SK-N-SH (cell line): ENCODE data around the gene FBXL15. TPM values are rescaled to one million over a fixed set of nuclear protein-coding genes. Genes with fewer than 3 reads are reported as not detected.

Experiments
- CTCF ChIA-PET: fragments of 300-600, 350-600 bp; formaldehyde crosslinking; extraction: SDS; loops from one replicate; lab custom pipeline; 2021; lab: Yijun Ruan, JAX
- POLR2A ChIA-PET: fragments of 350-600 bp; sonication (Branson Sonifier 250); formaldehyde crosslinking; extraction: SDS; loops from one replicate; lab custom pipeline; 2020; ENCODE audit warnings: antibody characterized with exemption, inconsistent platforms; lab: Yijun Ruan, JAX
- DNase-seq: peaks from one replicate; pipeline ENCODE4 v3.0.0; 2012
- H2AFZ ChIP-seq: fragments of 200-600 bp; sonication (generic); 2 replicates; pipeline ENCODE4 v1.8.1; 2016; ENCODE audit warnings: antibody characterized with exemption, mild to moderate bottlenecking, low read depth
- H3F3A ChIP-seq: fragments of 200-600 bp; sonication (generic); replicated peaks from 2 replicates; pipeline ENCODE3; 2016; ENCODE audit warnings: antibody characterized with exemption, mild to moderate bottlenecking; ENCODE audit not compliant: insufficient read depth
- H3K27ac ChIP-seq, 2 experiments: fragments of 200-500 bp in 1 of 2; fragments of 200-600 bp in 1 of 2; sonication (Bioruptor generic) in 1 of 2; sonication (generic), shearing (Covaris generic) in 1 of 2; 2 replicates each; pipeline versions ENCODE4 v1.5.1 to v1.6.1; 2014 to 2016; ENCODE audit warnings: low read depth in 2 of 2, inconsistent platforms in 1 of 2, low read length in 1 of 2, mild to moderate bottlenecking in 1 of 2, mixed read lengths in 1 of 2
- H3K27me3 ChIP-seq: fragments of 200-600 bp; sonication (generic), shearing (Covaris generic); 2 replicates; pipeline ENCODE4 v1.6.1; 2016; ENCODE audit warnings: mixed run types; ENCODE audit not compliant: insufficient read depth
- H3K36me3 ChIP-seq, 2 experiments: fragments of 200-500 bp in 1 of 2; fragments of 200-600 bp in 1 of 2; sonication (Bioruptor generic) in 1 of 2; sonication (generic) in 1 of 2; replicated peaks in 1 of 2; 2 replicates each; pipeline versions ENCODE3 to v1.5.1; 2014 to 2016; ENCODE audit warnings: low read length in 1 of 2, mild to moderate bottlenecking in 1 of 2; ENCODE audit not compliant: insufficient read depth in 2 of 2, control insufficient read depth in 1 of 2
- H3K4me1 ChIP-seq, 2 experiments: fragments of 200-500 bp in 1 of 2; fragments of 200-600 bp in 1 of 2; sonication (Bioruptor generic) in 1 of 2; sonication (generic), shearing (Covaris generic) in 1 of 2; 2 replicates each; pipeline versions ENCODE4 v1.5.1 to v1.6.1; 2014 to 2016; ENCODE audit warnings: low read depth in 1 of 2, low read length in 1 of 2, mixed run types in 1 of 2; ENCODE audit not compliant: insufficient read depth in 2 of 2, control insufficient read depth in 1 of 2
- H3K4me2 ChIP-seq: fragments of 200-600 bp; sonication (generic), shearing (Covaris generic); 2 replicates; pipeline ENCODE4 v1.6.1; 2017; ENCODE audit warnings: mixed run types
- H3K4me3 ChIP-seq, 2 experiments: fragments of 200-500 bp in 1 of 2; fragments of 200-600 bp in 1 of 2; sonication (Bioruptor generic) in 1 of 2; sonication (generic), shearing (Covaris generic) in 1 of 2; 2 replicates each; pipeline versions ENCODE4 v1.5.1 to v1.8.1; 2014 to 2016; ENCODE audit warnings: low read depth in 2 of 2, inconsistent platforms in 1 of 2, low read length in 1 of 2, mild to moderate bottlenecking in 1 of 2, mixed read lengths in 1 of 2, moderate library complexity in 1 of 2
- H3K79me2 ChIP-seq: fragments of 200-600 bp; sonication (generic); 2 replicates; pipeline ENCODE4 v1.8.1; 2017; ENCODE audit warnings: mild to moderate bottlenecking; ENCODE audit not compliant: insufficient read depth
- H3K9ac ChIP-seq: fragments of 200-600 bp; sonication (generic); 2 replicates; pipeline ENCODE4 v1.6.1; 2017; ENCODE audit warnings: mixed run types
- H3K9me2 ChIP-seq: fragments of 200-600 bp; sonication (generic); 2 replicates; pipeline ENCODE4 v1.6.1; 2017; ENCODE audit warnings: mixed run types
- H3K9me3 ChIP-seq: fragments of 200-600 bp; sonication (generic); 2 replicates; pipeline ENCODE4 v1.6.1; 2017; ENCODE audit warnings: mixed run types, mild to moderate bottlenecking, moderate library complexity
- H4K20me1 ChIP-seq: fragments of 200-600 bp; sonication (generic); 2 replicates; pipeline ENCODE4 v1.6.1; 2017; ENCODE audit warnings: mild to moderate bottlenecking, mixed run types; ENCODE audit not compliant: insufficient read depth
- CHD2 ChIP-seq: fragments of 150-350 bp; IDR thresholded peaks from 2 replicates; pipeline ENCODE4 v1.6.1; 2018; ENCODE audit warnings: low read length; ENCODE audit not compliant: partially characterized antibody
- CTCF ChIP-seq: fragments of 200-600 bp; sonication (generic); IDR thresholded peaks from 2 replicates; pipeline ENCODE4 v1.6.1; 2017; ENCODE audit warnings: antibody characterized with exemption, mild to moderate bottlenecking, moderate library complexity
- FOSL2 ChIP-seq: IDR thresholded peaks from 2 replicates; pipeline ENCODE4 v1.4.0; 2012; ENCODE audit warnings: low read depth, mild to moderate bottlenecking, moderate library complexity, borderline replicate concordance
- FOXJ3 ChIP-seq: sonication (generic); formaldehyde crosslinking; IDR thresholded peaks from 2 replicates; pipeline ENCODE4 v1.5.1; 2020; ENCODE audit warnings: mild to moderate bottlenecking, missing genetic modification reagents
- FOXM1 ChIP-seq: IDR thresholded peaks from 2 replicates; pipeline ENCODE4 v1.4.0; 2012; ENCODE audit warnings: low read depth, mild to moderate bottlenecking
- GABPA ChIP-seq: IDR thresholded peaks from 2 replicates; pipeline ENCODE4 v1.4.0; 2012; ENCODE audit warnings: low read depth, mild to moderate bottlenecking
- GATA2 ChIP-seq: sonication (generic); formaldehyde crosslinking; IDR thresholded peaks from 2 replicates; pipeline ENCODE4 v1.5.0; 2020; ENCODE audit warnings: mild to moderate bottlenecking, missing genetic modification reagents
- JUND ChIP-seq: IDR thresholded peaks from 2 replicates; pipeline ENCODE4 v1.4.0; 2012
- MAX ChIP-seq: IDR thresholded peaks from 2 replicates; pipeline ENCODE4 v1.4.0; 2012; ENCODE audit warnings: low read depth
- MXI1 ChIP-seq: IDR thresholded peaks from 2 replicates; pipeline ENCODE4 v1.6.1; 2012; ENCODE audit warnings: mild to moderate bottlenecking, low read depth, low read length, improper control_type of control experiment
- NFIC ChIP-seq: IDR thresholded peaks from 2 replicates; pipeline ENCODE4 v1.4.0; 2012; ENCODE audit warnings: borderline replicate concordance
- NRF1 ChIP-seq: IDR thresholded peaks from 2 replicates; pipeline ENCODE4 v1.6.1; 2012; ENCODE audit warnings: low read depth, mild to moderate bottlenecking, low read length
- POLR2AphosphoS5 ChIP-seq: IDR thresholded peaks from 2 replicates; pipeline ENCODE4 v1.6.1; 2012; ENCODE audit warnings: low read depth, low read length
- RAD21 ChIP-seq: IDR thresholded peaks from 2 replicates; pipeline ENCODE4 v1.6.1; 2012; ENCODE audit warnings: mild to moderate bottlenecking, low read length
- REST ChIP-seq: IDR thresholded peaks from 2 replicates; pipeline ENCODE4 v1.6.1; 2012; ENCODE audit warnings: mild to moderate bottlenecking, low read depth, low read length, moderate library complexity
- RFX5 ChIP-seq: IDR thresholded peaks from 2 replicates; pipeline ENCODE4 v1.6.1; 2012; ENCODE audit warnings: mild to moderate bottlenecking, improper control_type of control experiment, low read length
- RXRA ChIP-seq: IDR thresholded peaks from 2 replicates; pipeline ENCODE4 v1.4.0; 2012; ENCODE audit warnings: low read depth, mild to moderate bottlenecking, borderline replicate concordance
- SIN3A ChIP-seq: IDR thresholded peaks from 2 replicates; pipeline ENCODE4 v1.6.1; 2012; ENCODE audit warnings: low read depth, mild to moderate bottlenecking, low read length, moderate library complexity, borderline replicate concordance
- SMC3 ChIP-seq: IDR thresholded peaks from 2 replicates; pipeline ENCODE4 v1.6.1; 2012; ENCODE audit warnings: low read depth, low read length, improper control_type of control experiment
- TCF12 ChIP-seq: IDR thresholded peaks from 2 replicates; pipeline ENCODE4 v1.4.0; 2012
- TEAD4 ChIP-seq: IDR thresholded peaks from 2 replicates; pipeline ENCODE4 v1.4.0; 2012; ENCODE audit warnings: mild to moderate bottlenecking, borderline replicate concordance; ENCODE audit not compliant: insufficient read depth
- USF1 ChIP-seq: IDR thresholded peaks from 2 replicates; pipeline ENCODE4 v1.4.0; 2012; ENCODE audit warnings: low read depth, borderline replicate concordance
- YY1 ChIP-seq: IDR thresholded peaks from 2 replicates; pipeline ENCODE4 v1.4.0; 2012; ENCODE audit warnings: low read depth, mild to moderate bottlenecking
- WGBS: methylation state at CpG from one replicate; pipeline ENCODE4 v1.1.6; 2017; ENCODE audit warnings: low lambda C conversion rate; 5-methylcytosine and 5-hydroxymethylcytosine counted together
- polyA plus RNA-seq, 3 experiments: library from polyadenylated mRNA; depleted of rRNA; stranded (reverse); fragments of >200 nt; gene quantifications; 2 replicates each; pipeline ENCODE4 v1.2.3, GENCODE V29; 2012

Gene FBXL15
- polyA plus RNA-seq, 1 of the 3 experiments (the other 2 are of a cell fraction), result 17.2 TPM

- TF ChIP-seq FOXM1 (no peak), CHD2 (no peak), GABPA (no peak), SIN3A (no peak), RFX5 (no peak)
Observed at GRCh38 chr10:102398172-102399020, 22.2 kb upstream of the FBXL15 start (continued).

- Histone ChIP-seq H3K9me3 (no peaks in the 10 kb centered on the region), H3K27ac (peak overlapping the region in 1 of 2 experiments; percentile 71; a peak in 1 of 4 replicates), H2AFZ (peak overlapping the region; percentile 70), H3K9me2 (no peaks in the 10 kb centered on the region), H3F3A (no peaks in the 10 kb centered on the region), H3K4me1 (peaks cover 0 to 23% of the 10 kb centered on the region in 2 experiments; a peak in 1 of 4 replicates), H3K4me3 (peak overlapping the region; percentile 49 to 64), H3K9ac (0 out of 2 replicates have a peak overlapping the region, but pooled peaks have one; percentile 36), H3K79me2 (peaks cover 5% of the 10 kb centered on the region; the same call in 1 of the 2 replicates), H3K36me3 (no peaks in the 10 kb centered on the region), H4K20me1 (no peaks in the 10 kb centered on the region), H3K4me2 (peak overlapping the region; percentile 89), H3K27me3 (no peaks in the 10 kb centered on the region)
- WGBS, result 32% methylated on average over 9 of the region's 72 CpGs
- ChIA-PET POLR2A (interaction anchor here (0.9 to 1.5 kb wide), 5 partner anchors 14 to 173 kb away, joined by 3 to 5 read pairs (median 3); partner anchors contain the start of genes CUEDC2, ELOVL3 and FBXL15), CTCF (interaction anchor here (0.6 to 16.5 kb wide), 52 partner anchors 8 to 280 kb away, joined by 3 to 359 read pairs (median 5); partner anchors contain the start of genes ACTR1A, C10orf95, CUEDC2 and ELOVL3)
- DNase-seq, result peak; percentile 95
- TF ChIP-seq TEAD4 (no peak), MAX (peak; percentile 54; the same call in 1 of the 2 replicates), FOSL2 (no peak), NFIC (no peak), USF1 (no peak), SIN3A (peak; percentile 34; the same call in 1 of the 2 replicates), RXRA (no peak), JUND (no peak), YY1 (no peak), NRF1 (peak; percentile 40; the same call in 1 of the 2 replicates), RAD21 (peak; percentile 55), FOXM1 (no peak), CHD2 (no peak), TCF12 (no peak), POLR2AphosphoS5 (peak; percentile 32; the same call in 1 of the 2 replicates), MXI1 (peak; percentile 74; the same call in 1 of the 2 replicates), REST (no peak), GATA2 (CRISPR knock-in tag) (0 out of 2 replicates have a peak, but pooled peaks have one; percentile 18), CTCF (peak; percentile 87), SMC3 (peak; percentile 69), FOXJ3 (CRISPR knock-in tag) (peak; percentile 17; the same call in 1 of the 2 replicates)
Observed at GRCh38 chr10:102399217-102400021, 21.2 kb upstream of the FBXL15 start.
